ENCODE data around the gene PTGDR2.
"Not testable (repeated sequence)": the region's sequence is repeated elsewhere in the genome, so short reads cannot be mapped to it uniquely, and the experiment has no call there.

Gene PTGDR2

GRCh38 chr11:60841797-60842667, 13.7 kb downstream of the PTGDR2 start, which contains the start of gene CCDC86:
TSS of gene CCDC86 (plus strand) at chr11:60842113. CDS start at chr11:60842125, 12 bp downstream.
- DNase-seq, result peak; percentile 92

DNA sequence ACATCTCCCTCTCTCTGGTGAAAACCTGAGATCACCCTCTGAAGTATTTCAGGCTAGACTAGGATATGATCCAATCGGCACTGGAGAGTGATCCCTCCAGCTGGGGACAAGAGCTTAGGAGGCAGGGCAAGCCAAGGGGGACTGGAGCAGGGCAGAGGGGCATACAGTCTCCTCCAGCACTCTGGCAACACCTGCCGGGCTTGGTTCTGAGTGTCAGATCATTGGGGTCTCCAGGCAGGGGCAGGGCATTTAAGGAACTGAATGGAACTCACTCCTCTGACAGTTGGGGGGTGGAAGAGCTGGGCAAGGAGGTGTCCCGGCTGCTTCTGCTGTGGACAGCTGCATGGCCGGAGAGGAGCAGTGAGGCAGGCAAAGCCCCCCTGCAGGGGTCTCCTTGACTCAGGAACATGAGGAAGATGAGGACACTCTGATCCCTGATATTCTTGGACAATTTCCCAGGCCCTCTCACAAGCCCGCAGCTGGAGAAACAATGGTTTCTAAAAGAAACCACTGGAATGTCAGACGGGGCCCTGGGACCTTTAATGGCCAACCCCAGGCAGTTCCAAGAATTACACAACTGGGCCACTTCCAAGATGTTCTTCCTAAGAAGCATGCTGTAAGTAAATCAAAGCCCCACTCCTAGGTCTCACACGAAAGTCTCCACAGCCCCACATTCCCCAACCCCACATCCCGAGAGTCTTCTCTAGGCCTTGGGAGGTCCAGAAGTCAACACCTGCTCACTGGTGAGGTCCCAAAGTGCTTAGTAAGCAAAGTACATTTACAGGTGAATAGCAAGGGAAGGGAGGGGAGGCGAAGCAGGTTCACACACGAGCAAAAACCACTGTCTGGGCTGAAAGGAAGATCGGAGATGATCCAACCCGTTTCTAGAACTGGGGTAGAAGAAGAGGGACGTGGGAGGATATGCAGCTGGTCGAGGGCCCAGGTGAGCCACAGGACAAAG, 15.0 kb downstream of the PTGDR2 start:
- DNase-seq, result no peak

DNA sequence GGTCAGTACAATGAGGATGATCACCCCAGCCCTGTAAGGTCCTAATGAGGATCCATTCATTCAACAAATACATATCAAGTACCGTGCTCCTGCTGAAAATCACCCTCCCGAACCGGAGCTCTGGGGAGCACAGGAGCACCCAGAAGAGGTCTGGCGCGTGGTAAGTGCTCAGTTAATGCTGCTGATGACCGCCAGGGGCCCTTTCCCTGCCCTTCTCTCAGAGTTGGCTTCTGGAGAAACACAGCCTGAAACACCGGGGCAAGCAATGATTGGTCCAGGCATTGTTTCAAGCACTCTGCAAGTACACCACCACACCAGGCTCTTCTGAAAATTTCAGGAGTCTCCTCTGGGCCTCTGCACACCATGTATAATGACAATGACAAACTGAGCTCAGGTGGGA, 17.6 kb downstream of the PTGDR2 start:
- DNase-seq, result no peak

DNA sequence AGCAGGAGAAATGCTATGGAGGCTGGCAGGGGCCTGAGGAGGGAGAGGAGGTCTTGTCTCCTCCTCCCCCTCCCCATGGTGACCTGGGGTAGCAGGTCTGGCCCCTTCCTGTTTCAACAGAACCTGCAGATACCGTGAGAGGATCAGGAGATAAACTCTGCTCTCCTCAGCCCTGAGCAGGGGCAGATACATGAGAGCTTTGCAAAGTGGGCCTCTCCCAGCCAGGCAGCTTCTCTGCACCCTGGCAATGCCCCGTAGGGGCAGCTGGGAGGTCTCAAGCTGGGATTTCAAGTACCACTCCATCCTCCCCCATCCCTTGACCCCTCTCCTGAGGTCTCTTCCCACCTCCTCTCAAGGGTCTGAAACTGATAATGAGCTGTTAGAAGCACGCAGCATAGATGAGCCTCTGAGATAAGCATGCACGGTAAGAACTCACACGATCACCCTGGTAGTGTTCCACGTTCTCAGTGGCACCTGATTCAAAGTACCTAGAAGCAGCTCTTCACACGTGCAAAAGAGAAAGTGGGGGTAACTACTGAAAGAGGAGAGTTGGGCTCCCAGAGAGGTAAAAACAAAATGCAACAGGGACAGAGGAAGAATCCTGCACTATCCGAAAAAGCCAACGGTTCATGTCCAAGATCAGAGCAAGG, 18.8 kb downstream of the PTGDR2 start:
- no peak for DNase-seq

DNA sequence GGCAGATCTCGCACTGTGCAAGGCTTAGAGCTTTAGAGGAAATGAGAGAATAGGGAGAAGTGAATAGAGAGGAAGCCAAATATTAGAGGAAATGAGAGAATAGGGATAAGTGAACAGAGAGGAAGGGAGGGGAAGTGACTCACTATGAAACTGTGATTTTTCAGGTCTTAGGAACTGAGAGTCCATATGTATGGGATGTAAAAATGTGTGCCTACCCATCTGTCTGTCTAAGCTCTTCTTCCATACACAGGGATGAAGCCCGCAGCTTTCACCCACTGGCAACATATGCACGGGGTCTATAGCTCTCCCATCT, 20.3 kb downstream of the PTGDR2 start:
- DNase-seq, result peak; percentile 89

DNA sequence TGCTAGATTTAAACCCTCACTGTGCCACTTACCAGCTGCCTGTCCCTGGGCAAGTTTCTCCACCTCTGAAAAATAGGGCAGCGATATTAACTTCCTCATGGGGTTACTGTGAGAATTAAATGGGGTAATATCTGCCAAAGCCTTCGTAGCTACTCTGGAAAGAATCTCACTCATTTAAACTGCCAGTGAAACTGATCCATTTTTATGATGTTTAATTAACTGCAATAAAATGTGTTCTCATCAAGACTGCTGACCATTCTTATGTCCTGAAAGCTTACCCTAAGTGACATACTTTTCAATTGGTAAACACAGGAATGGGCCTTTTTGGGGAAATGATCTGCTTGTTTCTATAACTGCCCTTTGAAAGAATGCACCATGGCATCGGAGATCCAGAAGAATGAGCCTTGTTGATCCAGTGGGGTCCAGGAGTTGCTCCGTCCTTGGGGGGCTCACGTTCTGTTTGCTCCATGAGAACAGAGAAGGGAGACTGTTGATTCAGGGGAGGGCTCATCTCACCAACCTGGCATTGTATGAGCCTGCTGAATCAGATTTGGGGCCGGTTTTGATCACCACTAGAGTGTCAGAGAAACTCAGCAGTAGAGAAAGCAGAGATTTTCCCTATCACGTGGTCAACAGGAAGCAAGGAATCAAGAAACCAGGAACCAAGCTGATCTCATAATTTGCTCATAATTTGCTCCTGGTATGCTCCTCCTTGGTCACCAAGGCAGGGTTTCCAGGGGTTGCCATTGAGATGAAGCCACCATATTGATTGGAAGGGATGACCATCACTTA, 20.8 kb downstream of the PTGDR2 start:
- DNase-seq, result no peak

DNA sequence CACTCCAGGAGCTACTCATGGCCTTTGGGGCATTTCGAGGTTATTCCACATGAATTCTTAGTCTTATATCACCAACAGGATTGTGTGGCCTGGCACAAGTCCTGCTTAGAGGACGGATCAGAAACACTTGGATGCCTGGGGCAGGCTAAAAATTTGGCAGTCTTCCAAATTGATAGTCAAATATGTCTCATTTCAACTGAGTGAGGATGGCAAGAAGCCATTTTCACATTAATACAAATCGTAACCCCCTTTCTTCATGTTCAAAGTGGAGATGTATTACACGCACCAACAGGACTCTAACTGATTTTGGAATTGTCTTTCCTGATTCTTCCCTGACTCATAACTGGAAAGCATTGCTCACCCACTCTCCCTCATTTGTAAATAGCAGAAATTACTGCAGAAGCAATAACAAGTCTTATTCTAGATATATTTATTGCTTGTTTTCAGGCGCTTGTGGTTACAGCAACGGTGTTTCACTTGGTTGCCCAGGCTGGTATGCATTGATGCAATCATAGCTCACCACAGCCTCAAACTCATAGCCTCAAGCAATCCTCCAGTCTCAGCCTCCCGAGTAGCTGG, 24.2 kb downstream of the PTGDR2 start:
- DNase-seq, result no peak

GRCh38 chr11:60831143-60831500, 24.6 kb downstream of the PTGDR2 start:
- peak; percentile 50 for DNase-seq

DNA sequence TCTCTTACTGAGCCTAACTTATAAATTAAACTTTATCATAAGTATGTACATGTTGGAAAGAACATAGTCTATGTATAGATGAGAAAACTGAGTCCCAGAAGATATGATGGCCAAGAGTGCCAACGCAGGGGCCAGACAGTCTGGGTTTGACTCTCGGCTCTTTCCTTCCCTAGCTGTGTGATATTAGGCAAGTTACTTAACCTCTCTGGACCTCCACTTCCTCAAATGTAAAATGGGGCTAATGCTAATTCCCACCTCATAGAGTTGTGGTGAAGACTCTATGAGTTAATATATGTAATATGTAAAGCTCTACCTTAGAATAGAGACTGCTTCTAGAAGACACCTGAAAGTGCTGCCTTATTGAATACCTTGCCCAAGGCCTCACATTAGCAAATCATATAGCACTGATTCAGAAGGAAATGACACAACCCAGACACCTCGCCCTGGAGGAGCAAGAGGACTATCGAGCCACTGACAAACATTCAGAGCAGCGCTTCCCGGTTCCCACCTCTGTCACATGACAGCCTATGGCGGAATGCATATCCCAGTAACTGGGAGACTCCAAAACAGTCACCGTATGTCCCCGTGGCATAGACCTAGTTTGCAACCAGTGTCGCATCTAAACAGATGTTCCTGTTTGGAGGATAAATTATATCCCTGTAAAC, 25.1 kb downstream of the PTGDR2 start:
- no peak for DNase-seq

GRCh38 chr11:60825790-60826189, 30.0 kb downstream of the PTGDR2 start:
- DNase-seq, result no peak

GRCh38 chr11:60825118-60825517, 30.6 kb downstream of the PTGDR2 start:
- no peak for DNase-seq

- not testable (repeated sequence) for DNase-seq
Observed at GRCh38 chr11:60823745-60824306, 31.9 kb downstream of the PTGDR2 start.

DNA sequence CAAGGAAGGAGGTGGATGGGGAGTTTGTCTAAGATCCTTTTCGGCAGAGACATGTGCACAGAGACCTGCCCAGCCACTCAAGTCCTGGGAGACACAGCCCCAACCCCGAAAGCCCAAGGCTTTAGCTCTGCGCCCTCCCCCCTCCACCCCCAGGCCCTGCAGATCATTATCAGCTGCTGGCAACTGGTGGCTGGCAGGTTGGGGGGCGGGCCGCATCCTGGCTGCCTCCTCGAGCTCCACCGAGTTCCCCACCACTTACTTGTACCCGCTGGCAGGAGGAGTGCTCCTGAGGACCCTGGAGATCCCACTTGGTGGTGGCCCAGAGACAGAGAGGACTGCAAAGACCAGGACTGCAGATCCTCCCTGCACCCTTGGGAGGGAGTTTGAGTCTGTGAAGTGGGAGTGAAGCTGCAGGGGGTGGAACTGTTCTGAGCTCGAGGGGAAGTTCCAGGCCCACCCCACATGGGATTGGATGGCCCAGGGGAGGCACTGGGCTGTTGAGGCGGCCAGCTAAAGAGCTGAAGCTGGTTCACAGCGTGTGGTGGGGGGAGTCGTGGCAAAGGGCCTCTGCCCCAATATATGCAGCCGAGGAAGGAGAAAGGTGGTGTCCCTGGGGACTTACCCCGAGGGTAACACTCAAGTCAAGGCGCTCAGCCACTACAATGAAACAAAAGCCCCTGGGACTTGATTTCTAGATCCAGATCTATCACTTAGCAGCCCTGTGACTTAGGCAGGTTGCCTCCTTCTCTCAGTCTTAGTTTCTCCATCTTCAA, 33.7 kb downstream of the PTGDR2 start:
- DNase-seq, result no peak

GRCh38 chr11:60818057-60818456, 37.7 kb downstream of the PTGDR2 start:
- no peak for DNase-seq

DNA sequence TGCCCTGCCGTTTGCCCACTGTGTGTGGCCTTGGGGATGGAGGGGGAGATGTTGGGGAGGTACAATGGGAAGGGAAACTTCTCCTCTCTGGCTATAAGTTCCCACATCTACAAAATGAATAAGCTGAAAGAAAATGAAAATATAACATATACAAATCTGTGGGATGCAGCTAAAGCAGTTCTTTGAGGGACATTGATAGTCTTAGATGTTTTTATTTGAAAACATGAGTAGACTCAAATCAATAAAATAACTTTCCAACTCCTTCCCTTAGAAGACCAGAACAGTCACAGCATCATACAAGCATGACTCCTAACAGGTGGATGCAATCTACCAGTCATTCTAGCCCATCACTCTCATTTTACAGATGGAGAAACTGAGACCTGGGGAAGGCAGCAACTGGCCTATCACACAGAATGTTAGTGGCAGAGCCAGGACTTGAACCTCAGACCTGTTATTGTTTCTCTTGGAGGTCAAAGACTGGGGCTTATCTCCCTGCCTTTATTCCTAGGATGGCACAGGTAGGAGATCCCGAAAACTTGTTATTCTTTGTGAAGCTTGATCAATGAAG, 39.1 kb downstream of the PTGDR2 start:
- DNase-seq, result no peak

DNA sequence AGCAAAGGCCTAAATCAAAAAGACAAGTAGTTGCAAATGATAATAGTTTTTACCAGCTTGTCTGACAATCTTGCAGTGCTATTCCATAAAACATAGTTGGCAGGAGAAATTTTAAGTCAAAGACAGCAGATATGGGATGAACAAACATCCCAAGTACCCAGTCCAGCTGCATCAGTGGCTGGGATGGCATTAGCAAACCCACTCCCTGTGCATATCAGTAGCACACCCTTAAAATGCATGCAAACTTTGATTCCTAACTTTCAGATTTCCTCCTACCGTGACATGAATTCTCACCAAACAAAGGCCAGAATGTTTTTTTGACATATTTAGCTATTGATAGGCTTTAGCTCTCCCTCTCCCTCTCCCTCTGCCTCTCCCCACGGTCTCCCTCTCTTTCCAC, 41.6 kb downstream of the PTGDR2 start:
- no peak for DNase-seq

DNA sequence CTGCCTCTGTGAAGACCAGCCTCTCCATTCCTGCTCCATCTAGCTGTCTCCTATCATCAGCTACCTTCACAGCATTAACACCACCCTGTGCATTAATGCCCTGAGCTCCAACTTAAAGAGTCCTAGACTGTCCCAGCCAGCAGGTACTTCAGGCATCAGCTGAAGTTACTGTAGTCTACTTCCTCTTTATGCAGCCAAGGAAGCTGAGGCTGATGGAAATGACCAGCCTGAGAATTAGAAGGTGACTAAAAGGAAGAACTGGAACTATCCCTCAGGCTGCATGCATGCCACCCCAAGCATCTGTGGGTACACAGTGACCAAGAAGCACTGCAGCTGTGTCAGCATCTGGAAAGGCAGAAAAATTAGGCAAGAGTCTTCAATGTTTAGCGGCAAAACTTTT, 42.4 kb downstream of the PTGDR2 start:
- DNase-seq, result peak; percentile 89

DNA sequence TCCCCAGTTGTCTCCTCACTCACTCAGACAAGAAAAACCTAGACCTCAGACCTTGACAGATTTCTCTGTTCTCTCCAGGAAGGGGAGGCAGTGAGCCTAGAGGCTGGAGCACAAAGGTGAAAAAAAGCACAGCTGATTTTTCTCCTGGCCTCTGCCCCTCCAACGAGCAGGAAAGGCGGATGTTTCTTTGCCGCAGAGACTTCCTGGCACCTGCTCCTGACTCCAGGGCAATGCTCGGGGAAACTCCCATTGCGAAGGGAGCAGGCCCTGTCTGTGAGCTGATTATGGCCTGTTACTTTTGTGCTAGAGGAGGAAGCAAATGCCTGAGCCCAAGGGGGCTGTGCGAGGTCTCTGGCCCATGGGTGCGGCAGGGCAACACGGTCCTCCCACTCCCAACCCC, 45.2 kb downstream of the PTGDR2 start:
- no peak for DNase-seq

GRCh38 chr11:60810151-60810550, 45.6 kb downstream of the PTGDR2 start:
- no peak for DNase-seq

DNA sequence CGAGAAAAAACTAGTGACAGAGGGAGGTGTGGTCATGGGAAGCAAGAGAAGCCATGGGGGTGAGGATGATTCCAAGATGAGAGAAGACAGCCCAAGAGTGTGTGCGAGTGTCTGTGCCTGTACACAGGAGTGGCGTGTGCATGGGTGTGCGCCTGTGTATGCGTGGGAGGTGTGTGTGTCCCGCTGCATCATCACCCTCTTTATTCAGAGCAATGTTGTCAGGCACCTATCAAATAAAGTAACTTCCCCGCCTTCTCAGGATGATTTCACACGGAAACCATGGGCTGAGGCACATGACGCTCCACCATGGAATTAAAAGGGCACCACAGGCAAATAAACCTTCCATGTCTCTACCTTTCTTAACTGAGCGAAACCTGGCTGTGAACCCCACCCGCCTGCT, 46.1 kb downstream of the PTGDR2 start:
- DNase-seq, result no peak
